Measurements from ENCODE around the gene C10orf71.

C10orf71 gene

GRCh38 chr10:49307921-49308320, 9.0 kb downstream of the C10orf71 start:
- no peak for ATAC-seq (ENCODE audit: low read depth)
- no peak overlapping the region for H3K27ac Mint-ChIP-seq

GRCh38 chr10:49308881-49309280, 9.9 kb downstream of the C10orf71 start:
- ATAC-seq (ENCODE audit: low read depth) = no peak
- Mint-ChIP-seq H3K27me3 (peaks cover 2% of the 10 kb centered on the region), H3K9me3 (peaks cover 1% of the 10 kb centered on the region), H3K4me1 (peaks cover 33% of the 10 kb centered on the region), H3K36me3 (no peaks in the 10 kb centered on the region), H3K4me3 (no peak overlapping the region), H3K27ac (peak overlapping the region; percentile 74)
- no peak for DNase-seq (ENCODE audit: low spot score in 2 of 2)

More at GRCh38 chr10:49307921-49308320, 9.0 kb downstream of the C10orf71 start:
- no peaks in the 10 kb centered on the region for H3K27me3 Mint-ChIP-seq
- H3K4me3 Mint-ChIP-seq = no peak overlapping the region
- no peak for DNase-seq (ENCODE audit: low spot score in 2 of 2)
- no peaks in the 10 kb centered on the region for H3K36me3 Mint-ChIP-seq
- peaks cover 23% of the 10 kb centered on the region for H3K4me1 Mint-ChIP-seq
- peaks cover 1% of the 10 kb centered on the region for H3K9me3 Mint-ChIP-seq

GRCh38 chr10:49309691-49310411, 10.9 kb downstream of the C10orf71 start:
- Mint-ChIP-seq H3K9me3 (peaks cover 1% of the 10 kb centered on the region), H3K4me3 (peak overlapping the region; percentile 72), H3K27ac (peak overlapping the region; percentile 74), H3K4me1 (peaks cover 35% of the 10 kb centered on the region), H3K36me3 (no peaks in the 10 kb centered on the region), H3K27me3 (peaks cover 2% of the 10 kb centered on the region)
- peak; percentile 91 for ATAC-seq (ENCODE audit: low read depth)
- peak; percentile 21 to 25 for DNase-seq (ENCODE audit: low spot score in 2 of 2)

GRCh38 chr10:49310460-49310859, 11.5 kb downstream of the C10orf71 start:
- peaks cover 2% of the 10 kb centered on the region for H3K27me3 Mint-ChIP-seq
- H3K36me3 Mint-ChIP-seq = no peaks in the 10 kb centered on the region
- H3K27ac Mint-ChIP-seq = peak overlapping the region; percentile 74
- peaks cover 1% of the 10 kb centered on the region for H3K9me3 Mint-ChIP-seq
- ATAC-seq (ENCODE audit: low read depth) (peak; percentile 18), DNase-seq (ENCODE audit: low spot score in 2 of 2) (no peak)
- peaks cover 35% of the 10 kb centered on the region for H3K4me1 Mint-ChIP-seq
- peak overlapping the region; percentile 72 for H3K4me3 Mint-ChIP-seq

- Mint-ChIP-seq H3K4me3 (no peak overlapping the region), H3K27ac (peak overlapping the region; percentile 74), H3K27me3 (peaks cover 2% of the 10 kb centered on the region), H3K4me1 (peaks cover 35% of the 10 kb centered on the region), H3K36me3 (no peaks in the 10 kb centered on the region), H3K9me3 (peaks cover 1% of the 10 kb centered on the region)
- ATAC-seq (ENCODE audit: low read depth) = no peak
- DNase-seq (ENCODE audit: low spot score in 2 of 2) = no peak
Measured at GRCh38 chr10:49310901-49311554, 12.1 kb downstream of the C10orf71 start.

GRCh38 chr10:49311555-49312236, 12.7 kb downstream of the C10orf71 start:
- ATAC-seq (ENCODE audit: low read depth) = no peak
- no peak overlapping the region for H3K27ac Mint-ChIP-seq
- H3K36me3 Mint-ChIP-seq = no peaks in the 10 kb centered on the region
- no peak for DNase-seq (ENCODE audit: low spot score in 2 of 2)
- H3K9me3 Mint-ChIP-seq = peaks cover 1% of the 10 kb centered on the region
- H3K27me3 Mint-ChIP-seq = peaks cover 2% of the 10 kb centered on the region
- no peak overlapping the region for H3K4me3 Mint-ChIP-seq
- peaks cover 35% of the 10 kb centered on the region for H3K4me1 Mint-ChIP-seq

GRCh38 chr10:49312246-49312869, 13.4 kb downstream of the C10orf71 start:
- ATAC-seq (ENCODE audit: low read depth) (no peak), DNase-seq (ENCODE audit: low spot score in 2 of 2) (no peak)
- Mint-ChIP-seq H3K9me3 (peaks cover 1% of the 10 kb centered on the region), H3K27ac (no peak overlapping the region), H3K4me3 (no peak overlapping the region), H3K4me1 (peaks cover 35% of the 10 kb centered on the region), H3K27me3 (peaks cover 2% of the 10 kb centered on the region), H3K36me3 (no peaks in the 10 kb centered on the region)

- Mint-ChIP-seq H3K4me3 (no peak overlapping the region), H3K4me1 (peaks cover 35% of the 10 kb centered on the region), H3K27me3 (peaks cover 2% of the 10 kb centered on the region), H3K27ac (no peak overlapping the region), H3K36me3 (no peaks in the 10 kb centered on the region), H3K9me3 (peaks cover 1% of the 10 kb centered on the region)
- no peak for DNase-seq (ENCODE audit: low spot score in 2 of 2)
- no peak for ATAC-seq (ENCODE audit: low read depth)
Measured at GRCh38 chr10:49313501-49314070, 14.6 kb downstream of the C10orf71 start.

- Mint-ChIP-seq H3K27ac (no peak overlapping the region), H3K9me3 (no peaks in the 10 kb centered on the region), H3K4me3 (no peak overlapping the region), H3K4me1 (peaks cover 26% of the 10 kb centered on the region), H3K36me3 (no peaks in the 10 kb centered on the region), H3K27me3 (peaks cover 2% of the 10 kb centered on the region)
- DNase-seq (ENCODE audit: low spot score in 2 of 2) (no peak), ATAC-seq (ENCODE audit: low read depth) (no peak)
Measured at GRCh38 chr10:49314806-49315205, 15.8 kb downstream of the C10orf71 start.

- no peak for DNase-seq (ENCODE audit: low spot score in 2 of 2)
- H3K4me3 Mint-ChIP-seq = no peak overlapping the region
- no peaks in the 10 kb centered on the region for H3K36me3 Mint-ChIP-seq
- peaks cover 10% of the 10 kb centered on the region for H3K4me1 Mint-ChIP-seq
- ATAC-seq (ENCODE audit: low read depth) = no peak
- H3K27me3 Mint-ChIP-seq = peaks cover 2% of the 10 kb centered on the region
- no peaks in the 10 kb centered on the region for H3K9me3 Mint-ChIP-seq
- H3K27ac Mint-ChIP-seq = no peak overlapping the region
Measured at GRCh38 chr10:49318028-49318427, 19.1 kb downstream of the C10orf71 start.

- Mint-ChIP-seq H3K27me3 (peaks cover 2% of the 10 kb centered on the region), H3K4me3 (no peak overlapping the region), H3K36me3 (no peaks in the 10 kb centered on the region), H3K27ac (no peak overlapping the region), H3K9me3 (no peaks in the 10 kb centered on the region), H3K4me1 (peaks cover 3% of the 10 kb centered on the region)
- ATAC-seq (ENCODE audit: low read depth) = no peak
- DNase-seq (ENCODE audit: low spot score in 2 of 2) = no peak
Measured at GRCh38 chr10:49318755-49319154, 19.8 kb downstream of the C10orf71 start.

- ATAC-seq (ENCODE audit: low read depth) = no peak
- H3K27me3 Mint-ChIP-seq = peaks cover 2% of the 10 kb centered on the region
- no peak overlapping the region for H3K27ac Mint-ChIP-seq
- H3K4me3 Mint-ChIP-seq = no peak overlapping the region
- no peaks in the 10 kb centered on the region for H3K9me3 Mint-ChIP-seq
- H3K4me1 Mint-ChIP-seq = no peaks in the 10 kb centered on the region
- no peak for DNase-seq (ENCODE audit: low spot score in 2 of 2)
- no peaks in the 10 kb centered on the region for H3K36me3 Mint-ChIP-seq
Measured at GRCh38 chr10:49319206-49319605, 20.2 kb downstream of the C10orf71 start.

GRCh38 chr10:49320191-49320590, 21.2 kb downstream of the C10orf71 start:
- no peak for DNase-seq (ENCODE audit: low spot score in 2 of 2)

GRCh38 chr10:49321021-49321420, 22.1 kb downstream of the C10orf71 start:
- H3K36me3 Mint-ChIP-seq = no peaks in the 10 kb centered on the region
- no peaks in the 10 kb centered on the region for H3K4me1 Mint-ChIP-seq

More at GRCh38 chr10:49320191-49320590, 21.2 kb downstream of the C10orf71 start:
- no peak for ATAC-seq (ENCODE audit: low read depth)
- Mint-ChIP-seq H3K4me1 (no peaks in the 10 kb centered on the region), H3K4me3 (no peak overlapping the region), H3K36me3 (no peaks in the 10 kb centered on the region), H3K27ac (no peak overlapping the region), H3K9me3 (no peaks in the 10 kb centered on the region), H3K27me3 (peaks cover 5% of the 10 kb centered on the region)

More at GRCh38 chr10:49321021-49321420, 22.1 kb downstream of the C10orf71 start:
- H3K9me3 Mint-ChIP-seq = no peaks in the 10 kb centered on the region
- no peak overlapping the region for H3K4me3 Mint-ChIP-seq
- ATAC-seq (ENCODE audit: low read depth) (no peak), DNase-seq (ENCODE audit: low spot score in 2 of 2) (no peak)
- no peak overlapping the region for H3K27ac Mint-ChIP-seq
- peaks cover 5% of the 10 kb centered on the region for H3K27me3 Mint-ChIP-seq
